A549 (cell line): ENCODE results near the gene SLC9A4.

Source experiments
- CEBPB ChIP-seq, 2 experiments: fragments of >200 bp in 1 of 2; sonication (Bioruptor Twin) in 1 of 2; formaldehyde crosslinking in 1 of 2; IDR thresholded peaks; 2 replicates each; pipeline ENCODE4 v1.6.1; 2012 to 2016
- EP300 ChIP-seq, 2 experiments: fragments of >200 bp; sonication (Bioruptor Twin); formaldehyde crosslinking; IDR thresholded peaks; 2 replicates in 1 of 2; 3 replicates in 1 of 2; pipeline ENCODE4 v1.6.1; 2016 to 2017
- FOSL2 ChIP-seq, 2 experiments: fragments of 450-650 bp in 1 of 2; fragments of >200 bp in 1 of 2; sonication (Bioruptor Twin) in 1 of 2; formaldehyde crosslinking; IDR thresholded peaks; 2 replicates each; pipeline versions ENCODE4 v1.5.0 to v1.6.1; 2016 to 2020; ENCODE audit warnings: mild to moderate bottlenecking in 1 of 2, moderate library complexity in 1 of 2
- NFE2L2 ChIP-seq: fragments of 150-350 bp; conservative IDR thresholded peaks from 2 replicates; pipeline ENCODE4 v1.6.1; 2014; ENCODE audit warnings: low read length
- PHF8 ChIP-seq: fragments of 200-600 bp; sonication (generic); IDR thresholded peaks from 2 replicates; pipeline ENCODE4 v1.6.1; 2016; ENCODE audit warnings: low read depth, mild to moderate bottlenecking, antibody characterized with exemption, moderate library complexity, borderline replicate concordance
- POLR2A ChIP-seq: IDR thresholded peaks from 2 replicates; pipeline ENCODE4 v1.6.1; 2012; ENCODE audit warnings: mild to moderate bottlenecking, low read length
- RAD21 ChIP-seq, 2 experiments: fragments of >200 bp in 1 of 2; sonication (Bioruptor Twin) in 1 of 2; formaldehyde crosslinking in 1 of 2; IDR thresholded peaks in 1 of 2; conservative IDR thresholded peaks in 1 of 2; 2 replicates in 1 of 2; 3 replicates in 1 of 2; pipeline ENCODE4 v1.6.1; 2012 to 2018; ENCODE audit warnings: inconsistent platforms in 1 of 2
- RFX5 ChIP-seq: fragments of 450-650 bp; IDR thresholded peaks from 2 replicates; pipeline ENCODE4 v1.7.1; 2014; ENCODE audit warnings: antibody characterized with exemption, mild to moderate bottlenecking, moderate library complexity
- RNF2 ChIP-seq: fragments of 200-600 bp; sonication (generic); IDR thresholded peaks from 2 replicates; pipeline ENCODE4 v1.6.1; 2016; ENCODE audit warnings: low read depth, mild to moderate bottlenecking, antibody characterized with exemption, moderate library complexity, borderline replicate concordance
- ZFP36 ChIP-seq: fragments of 450-650 bp; IDR thresholded peaks from 2 replicates; pipeline ENCODE4 v1.6.1; 2014; ENCODE audit warnings: borderline replicate concordance; ENCODE audit not compliant: partially characterized antibody
- TF ChIP-seq, protein P1 (sequence below): fragments of 450-650 bp; IDR thresholded peaks from 2 replicates; pipeline ENCODE4 v1.6.1; 2014; ENCODE audit warnings: antibody characterized with exemption
- TF ChIP-seq, protein P2 (sequence below): fragments of >200 bp; sonication (Bioruptor Twin); formaldehyde crosslinking; IDR thresholded peaks from 3 replicates; pipeline ENCODE4 v1.5.1; 2016
- TF ChIP-seq, protein P3 (sequence below): IDR thresholded peaks from 2 replicates; pipeline ENCODE4 v1.6.1; 2012; ENCODE audit warnings: low read depth, borderline replicate concordance
- TF ChIP-seq, protein P4 (sequence below): fragments of 150-350 bp; IDR thresholded peaks from 2 replicates; pipeline ENCODE4 v1.6.1; 2014; ENCODE audit warnings: low read depth, mild to moderate bottlenecking, low read length

GRCh38 chr2:102470168-102470567, 2.9 kb upstream of the SLC9A4 start:
- TF ChIP-seq RAD21 (conservative IDR thresholded peaks at IDR 0.05 in 1 of 2, IDR thresholded peaks at IDR 0.05 in 1 of 2) (no peak), PHF8 (no peak), CEBPB (IDR thresholded peaks at IDR 0.05) (no peak), EP300 (IDR thresholded peaks at IDR 0.05) (no peak), FOSL2 (IDR thresholded peaks at IDR 0.05) (no peak), FOSL2 (CRISPR knock-in tag; IDR thresholded peaks at IDR 0.05) (no peak), RNF2 (no peak), RFX5 (no peak), ZFP36 (no peak), NFE2L2 (no peak), POLR2A (no peak)
- TF ChIP-seq, protein P1, sequence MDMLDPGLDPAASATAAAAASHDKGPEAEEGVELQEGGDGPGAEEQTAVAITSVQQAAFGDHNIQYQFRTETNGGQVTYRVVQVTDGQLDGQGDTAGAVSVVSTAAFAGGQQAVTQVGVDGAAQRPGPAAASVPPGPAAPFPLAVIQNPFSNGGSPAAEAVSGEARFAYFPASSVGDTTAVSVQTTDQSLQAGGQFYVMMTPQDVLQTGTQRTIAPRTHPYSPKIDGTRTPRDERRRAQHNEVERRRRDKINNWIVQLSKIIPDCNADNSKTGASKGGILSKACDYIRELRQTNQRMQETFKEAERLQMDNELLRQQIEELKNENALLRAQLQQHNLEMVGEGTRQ = no peak
- TF ChIP-seq, protein P2, sequence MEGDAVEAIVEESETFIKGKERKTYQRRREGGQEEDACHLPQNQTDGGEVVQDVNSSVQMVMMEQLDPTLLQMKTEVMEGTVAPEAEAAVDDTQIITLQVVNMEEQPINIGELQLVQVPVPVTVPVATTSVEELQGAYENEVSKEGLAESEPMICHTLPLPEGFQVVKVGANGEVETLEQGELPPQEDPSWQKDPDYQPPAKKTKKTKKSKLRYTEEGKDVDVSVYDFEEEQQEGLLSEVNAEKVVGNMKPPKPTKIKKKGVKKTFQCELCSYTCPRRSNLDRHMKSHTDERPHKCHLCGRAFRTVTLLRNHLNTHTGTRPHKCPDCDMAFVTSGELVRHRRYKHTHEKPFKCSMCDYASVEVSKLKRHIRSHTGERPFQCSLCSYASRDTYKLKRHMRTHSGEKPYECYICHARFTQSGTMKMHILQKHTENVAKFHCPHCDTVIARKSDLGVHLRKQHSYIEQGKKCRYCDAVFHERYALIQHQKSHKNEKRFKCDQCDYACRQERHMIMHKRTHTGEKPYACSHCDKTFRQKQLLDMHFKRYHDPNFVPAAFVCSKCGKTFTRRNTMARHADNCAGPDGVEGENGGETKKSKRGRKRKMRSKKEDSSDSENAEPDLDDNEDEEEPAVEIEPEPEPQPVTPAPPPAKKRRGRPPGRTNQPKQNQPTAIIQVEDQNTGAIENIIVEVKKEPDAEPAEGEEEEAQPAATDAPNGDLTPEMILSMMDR = no peak
- TF ChIP-seq, protein P3, sequence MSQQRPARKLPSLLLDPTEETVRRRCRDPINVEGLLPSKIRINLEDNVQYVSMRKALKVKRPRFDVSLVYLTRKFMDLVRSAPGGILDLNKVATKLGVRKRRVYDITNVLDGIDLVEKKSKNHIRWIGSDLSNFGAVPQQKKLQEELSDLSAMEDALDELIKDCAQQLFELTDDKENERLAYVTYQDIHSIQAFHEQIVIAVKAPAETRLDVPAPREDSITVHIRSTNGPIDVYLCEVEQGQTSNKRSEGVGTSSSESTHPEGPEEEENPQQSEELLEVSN = no peak
- TF ChIP-seq, protein P4, sequence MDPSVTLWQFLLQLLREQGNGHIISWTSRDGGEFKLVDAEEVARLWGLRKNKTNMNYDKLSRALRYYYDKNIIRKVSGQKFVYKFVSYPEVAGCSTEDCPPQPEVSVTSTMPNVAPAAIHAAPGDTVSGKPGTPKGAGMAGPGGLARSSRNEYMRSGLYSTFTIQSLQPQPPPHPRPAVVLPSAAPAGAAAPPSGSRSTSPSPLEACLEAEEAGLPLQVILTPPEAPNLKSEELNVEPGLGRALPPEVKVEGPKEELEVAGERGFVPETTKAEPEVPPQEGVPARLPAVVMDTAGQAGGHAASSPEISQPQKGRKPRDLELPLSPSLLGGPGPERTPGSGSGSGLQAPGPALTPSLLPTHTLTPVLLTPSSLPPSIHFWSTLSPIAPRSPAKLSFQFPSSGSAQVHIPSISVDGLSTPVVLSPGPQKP = no peak
